Adrenal gland (tissue), 12 donors: ENCODE measurements around the gene SLC4A5. TPM values are rescaled to one million over a fixed set of nuclear protein-coding genes. Genes with fewer than 3 reads are reported as not detected.
A peak's percentile ranks its signal among the peaks of the same experiment; 100 is the strongest.

Experiments used
- DNase-seq, 7 donors: peaks; one replicate each; pipeline ENCODE4 v3.0.0-alpha.2; 2019 to 2020
- H3K27ac ChIP-seq, 5 donors: fragments of 200-600 bp; sonication (generic) in 4 of 5; 1 replicate in 3 of 5; 2 replicates in 2 of 5; pipeline versions ENCODE4 v1.5.1 to v1.8.0; 2016 to 2020; ENCODE audit warnings: mild to moderate bottlenecking in 1 of 5
- H3K27me3 ChIP-seq: fragments of 200-600 bp; 2 replicates; pipeline ENCODE4 v1.8.0; 2021
- H3K36me3 ChIP-seq, 2 donors: fragments of 200-600 bp; replicated peaks in 1 of 2; 1 replicate in 1 of 2; 2 replicates in 1 of 2; pipeline versions ENCODE4 v1.5.1 to v1.8.0; 2018 to 2022
- H3K4me1 ChIP-seq, 2 donors: fragments of 200-600 bp; replicated peaks in 1 of 2; 1 replicate in 1 of 2; 2 replicates in 1 of 2; pipeline versions ENCODE4 v1.5.1 to v1.8.0; 2018 to 2021
- H3K4me3 ChIP-seq, 4 donors: fragments of 200-600 bp; sonication (generic) in 3 of 4; one replicate each; pipeline ENCODE4 v1.5.1; 2016 to 2018
- H3K9me3 ChIP-seq, 3 donors: fragments of 200-600 bp; sonication (generic) in 1 of 3; replicated peaks in 1 of 3; 1 replicate in 2 of 3; 2 replicates in 1 of 3; pipeline versions ENCODE4 v1.5.1 to v1.8.0; 2016 to 2021
- CTCF ChIP-seq, 6 experiments: fragments of 450-650 bp in 4 of 6; fragments of 200-600 bp in 2 of 6; sonication (generic) in 1 of 6; IDR thresholded peaks; 1 replicate in 5 of 6; 2 replicates in 1 of 6; pipeline versions ENCODE4 v1.5.1 to v1.8.0; 2016 to 2021; ENCODE audit warnings: antibody characterized with exemption in 6 of 6, mild to moderate bottlenecking in 2 of 6, moderate library complexity in 1 of 6
- POLR2A ChIP-seq, 2 donors: fragments of 450-650 bp; IDR thresholded peaks; one replicate each; pipeline ENCODE4 v1.6.1; 2017; ENCODE audit warnings: antibody characterized with exemption in 2 of 2, mild to moderate bottlenecking in 2 of 2, moderate library complexity in 1 of 2
- WGBS, 4 donors: extraction: QIAGEN DNeasy Blood & Tissue Kit in 2 of 4; methylation state at CpG; one replicate each; pipeline versions ENCODE4 v1.1.5 to v1.1.7; 2013 to 2017; 5-methylcytosine and 5-hydroxymethylcytosine counted together
- intact Hi-C, 2 donors: fragments of 100-400 bp; cut with DNase I; formaldehyde crosslinking; loops; one replicate each; pipeline versions ENCODE4 v1.14.1 to v1.15.0; 2022 to 2023
- polyA plus RNA-seq, 3 donors: library from polyadenylated mRNA; stranded (reverse); fragments of 200-250 nt in 2 of 3; fragments of 350-450 nt in 1 of 3; fragmentation: Illumina TruSeq in 1 of 3; extraction: RNeasy Lipid Tissue Mini Kit (QIAGEN cat#74804) in 1 of 3; gene quantifications; one replicate each; pipeline ENCODE4 v1.2.3, GENCODE V29; 2013 to 2014
- total RNA-seq, 9 donors: library from RNA; depleted of rRNA in 4 of 9; stranded (reverse); fragments of >200 nt in 4 of 9; fragments of 120-200 nt in 1 of 9; fragmentation: NEBNext Ultra II Directional in 1 of 9; extraction: Animal tissue kit (Norgen Biotek cat#: 25700) in 1 of 9; gene quantifications; one replicate each; pipeline versions ENCODE4 v1.1.0 to v1.2.4, GENCODE V29; 2013 to 2023
- donor health status: healthy with polysubstance abuse.
- donor health status: Bipolar disorder and iron deficiency.
- donor health status: DM: yes; HTN: yes; CAD: no.
- donor health status: DM: no; HTN: no; CAD: no.
- donor health status: DM: no; HTN: no; CAD: no.
- donor health status: DM: yes; HTN: yes; CAD: no.

SLC4A5 gene
- total and polyA plus RNA-seq, 12 donors, result 0.14 to 2.7 (median 0.74) TPM; not detected in 1

GRCh38 chr2:74250189-74250631 lies 93.0 kb downstream of the SLC4A5 start:
- Histone ChIP-seq H3K9me3 (no peaks in the 10 kb centered on the region), H3K4me1 (no peaks in the 10 kb centered on the region), H3K36me3 (no peaks in the 10 kb centered on the region), H3K27ac (no peak overlapping the region), H3K4me3 (no peak overlapping the region), H3K27me3 (no peaks in the 10 kb centered on the region)
- intact Hi-C loops, result loop anchor here in 1 of 2 donors (10.0 kb wide), 2 partner anchors 145 to 335 kb away; no protein-coding TSS in a partner anchor
- no peak for TF ChIP-seq POLR2A (IDR thresholded peaks at IDR 0.05)
- TF ChIP-seq CTCF (IDR thresholded peaks at IDR 0.05), result peak; percentile 59 to 84 (median 72)
- 22 to 32% (median 29%) methylated on average over 10 of the region's 10 CpGs for WGBS, 4 donors
- peak in 6 of 7 donors; percentile 41 to 70 (median 54) for DNase-seq

DNA sequence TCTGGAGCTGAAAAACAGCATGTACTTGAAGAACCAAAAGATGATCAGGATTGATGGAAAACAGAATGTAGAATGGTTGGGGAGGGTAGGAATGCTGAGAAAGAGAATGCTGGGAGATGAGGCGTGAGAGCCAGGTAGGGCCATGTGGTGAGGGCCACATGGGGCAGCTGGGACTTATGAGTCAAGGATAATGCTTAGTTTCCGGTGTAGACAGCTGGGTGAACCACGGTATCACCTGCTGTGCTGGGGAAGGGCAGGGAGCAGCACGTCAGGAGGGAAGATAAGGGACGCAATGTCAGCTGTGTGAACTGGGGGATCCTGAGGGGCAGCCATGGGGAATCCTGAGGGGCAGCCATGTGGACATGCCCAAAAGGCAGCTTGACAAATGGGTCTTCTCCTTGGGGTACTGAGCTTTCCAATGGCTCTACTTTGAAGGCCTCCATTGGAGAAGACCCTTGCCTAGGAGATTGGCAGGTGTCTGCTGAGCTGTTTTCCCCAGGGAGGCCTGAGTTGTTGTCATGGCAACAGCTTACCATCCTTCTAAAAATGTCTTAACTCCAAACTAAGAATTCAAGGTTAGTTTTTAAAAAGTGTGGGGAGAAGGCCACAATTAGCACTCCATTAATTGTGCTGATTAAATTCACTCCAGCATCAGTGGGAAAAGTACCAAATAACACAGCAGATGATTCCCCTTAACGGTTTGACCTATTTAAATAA lies 93.7 kb downstream of the SLC4A5 start:
- Histone ChIP-seq H3K27me3 (no peaks in the 10 kb centered on the region), H3K36me3 (no peaks in the 10 kb centered on the region), H3K27ac (no peak overlapping the region), H3K4me1 (no peaks in the 10 kb centered on the region), H3K4me3 (no peak overlapping the region), H3K9me3 (no peaks in the 10 kb centered on the region)
- TF ChIP-seq CTCF (IDR thresholded peaks at IDR 0.05) (no peak), POLR2A (IDR thresholded peaks at IDR 0.05) (no peak)
- 61 to 67% (median 62%) methylated on average over 6 of the region's 6 CpGs for WGBS, 4 donors
- intact Hi-C loops, result loop anchor here (5.0 to 10.0 kb wide), 3 partner anchors 68 to 335 kb away; no protein-coding TSS in a partner anchor
- DNase-seq, result no peak

DNA sequence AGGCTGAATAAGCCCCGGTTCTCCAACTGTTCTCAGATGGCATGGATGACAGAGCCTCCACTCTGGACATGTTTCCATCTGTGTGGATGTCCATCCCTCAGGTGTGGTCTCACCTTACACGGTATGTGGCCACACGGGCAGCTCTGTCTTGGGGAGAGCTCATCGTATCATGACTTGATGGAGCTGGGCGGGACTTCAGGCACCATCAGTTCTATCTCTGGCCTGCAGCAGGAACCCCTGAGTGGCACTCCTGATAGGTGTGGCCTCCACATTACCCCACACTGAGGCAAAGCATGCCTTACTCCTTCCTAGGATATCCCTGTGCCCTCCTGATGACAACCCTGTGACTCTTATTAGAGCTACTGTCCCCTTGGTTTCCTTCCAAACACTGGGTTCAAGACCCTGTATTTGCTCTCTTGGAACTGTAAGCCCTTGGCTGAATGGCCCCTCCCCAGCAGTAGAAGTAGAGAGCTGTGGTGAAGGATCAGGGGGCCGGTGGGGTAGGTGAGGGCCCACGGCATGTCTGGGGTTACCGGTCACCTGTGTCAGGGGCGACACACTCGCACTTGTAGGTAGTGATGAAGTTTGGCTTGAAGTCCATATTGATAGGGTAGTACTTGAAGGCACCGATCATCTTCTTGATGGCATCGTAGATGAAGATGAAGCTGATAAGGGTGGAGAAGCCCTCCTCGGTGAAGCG lies 96.6 kb downstream of the SLC4A5 start:
- no peaks in the 10 kb centered on the region for H3K9me3 ChIP-seq
- no peaks in the 10 kb centered on the region for H3K4me1 ChIP-seq
- no peaks in the 10 kb centered on the region for H3K36me3 ChIP-seq
- 86 to 97% (median 93%) methylated on average over 11 to 14 of the region's 14 CpGs for WGBS, 4 donors
- no peaks in the 10 kb centered on the region for H3K27me3 ChIP-seq
- no peak overlapping the region for H3K27ac ChIP-seq
- no peak for DNase-seq
- intact Hi-C loops, result loop anchor here in 1 of 2 donors (5.0 kb wide), 1 partner anchor 71 kb away; no protein-coding TSS in a partner anchor
- no peak for TF ChIP-seq POLR2A (IDR thresholded peaks at IDR 0.05)
- TF ChIP-seq CTCF (IDR thresholded peaks at IDR 0.05), result no peak
- H3K4me3 ChIP-seq, result no peak overlapping the region

DNA sequence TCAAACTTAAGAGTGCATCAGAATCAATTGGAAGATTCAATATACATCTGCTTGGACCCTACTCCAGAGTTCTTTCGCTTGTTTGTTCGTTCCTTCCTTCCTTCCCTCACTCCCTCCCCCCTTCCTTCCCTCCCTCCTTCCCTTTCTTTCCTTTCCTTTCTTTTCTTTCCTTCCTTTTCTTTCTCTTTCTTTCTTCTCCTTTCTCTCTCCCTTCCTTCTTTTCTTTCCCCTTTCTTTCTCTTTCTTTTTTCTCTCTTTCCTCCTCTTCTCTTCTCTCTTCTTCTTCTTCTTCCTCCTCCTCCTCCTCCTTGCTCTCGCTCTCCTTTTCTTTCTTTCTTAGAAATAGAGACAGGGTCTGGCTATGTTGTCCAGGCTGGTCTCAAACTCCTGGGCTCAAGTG lies 98.9 kb downstream of the SLC4A5 start:
- no peaks in the 10 kb centered on the region for H3K27me3 ChIP-seq
- H3K9me3 ChIP-seq, result no peaks in the 10 kb centered on the region
- no peaks in the 10 kb centered on the region for H3K4me1 ChIP-seq
- 84 to 91% (median 88%) methylated on average over 3 of the region's 3 CpGs for WGBS, 4 donors
- no peaks in the 10 kb centered on the region for H3K36me3 ChIP-seq
- no peak for DNase-seq
- no peak overlapping the region for H3K4me3 ChIP-seq
- intact Hi-C loops, result no loop called here
- TF ChIP-seq CTCF (IDR thresholded peaks at IDR 0.05) (no peak), POLR2A (IDR thresholded peaks at IDR 0.05) (no peak)
- H3K27ac ChIP-seq, result no peak overlapping the region
